Measurements from ENCODE around the gene ATP6V0A1.

DNA sequence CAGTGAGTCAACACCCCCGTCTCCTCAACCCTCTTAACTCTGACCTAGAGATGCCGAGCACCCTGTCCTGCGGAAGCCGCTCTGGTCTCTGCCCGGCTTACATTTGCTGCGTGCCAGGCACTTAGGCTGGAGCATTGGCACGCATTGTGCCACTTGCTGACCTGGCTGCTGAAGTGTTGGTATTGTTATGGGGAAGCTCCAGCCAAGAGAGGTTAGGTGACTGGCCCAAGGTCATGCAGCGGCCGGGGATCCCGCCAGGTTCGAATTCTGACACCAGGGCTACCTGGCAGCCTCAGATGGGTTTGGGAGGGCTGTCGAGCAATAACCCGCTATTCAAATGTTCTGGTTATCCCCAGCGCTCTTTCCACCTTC is 89.0 kb downstream of the ATP6V0A1 start:
- TF ChIP-seq CTCF (IDR thresholded peaks at IDR 0.05) (no peak), POLR2A (IDR thresholded peaks at IDR 0.05) (no peak)
